Tibial nerve (tissue), 4 donors: Measurements from ENCODE around the gene SNRNP200. TPM values are rescaled to one million over a fixed set of nuclear protein-coding genes. Genes with fewer than 3 reads are reported as not detected.

Experiments
- DNase-seq, 2 donors: peaks; one replicate each; pipeline ENCODE4 v3.0.0-alpha.2; 2019; ENCODE audit warnings: low spot score in 2 of 2
- H3K27ac ChIP-seq, 4 donors: fragments of 200-600 bp; sonication (generic) in 3 of 4; one replicate each; pipeline ENCODE4 v1.5.1; 2017 to 2019; ENCODE audit warnings: mild to moderate bottlenecking in 1 of 4
- H3K27me3 ChIP-seq, 2 donors: fragments of 200-600 bp; sonication (generic) in 1 of 2; one replicate each; pipeline versions ENCODE4 v1.5.1 to v1.6.0; 2017 to 2019
- H3K36me3 ChIP-seq, 3 donors: fragments of 200-600 bp; sonication (generic); one replicate each; pipeline ENCODE4 v1.5.1; 2018 to 2019
- H3K4me1 ChIP-seq, 4 donors: fragments of 200-600 bp; sonication (generic) in 3 of 4; one replicate each; pipeline ENCODE4 v1.5.1; 2017 to 2019
- H3K4me3 ChIP-seq, 4 donors: fragments of 200-600 bp; sonication (generic) in 3 of 4; one replicate each; pipeline ENCODE4 v1.5.1; 2017 to 2019; ENCODE audit warnings: mild to moderate bottlenecking in 1 of 4, moderate library complexity in 1 of 4
- H3K9me3 ChIP-seq, 4 donors: fragments of 200-600 bp; sonication (generic) in 3 of 4; one replicate each; pipeline ENCODE4 v1.5.1; 2017 to 2019
- CTCF ChIP-seq, 5 experiments: fragments of 200-600 bp in 3 of 5; fragments of 450-650 bp in 2 of 5; sonication (generic) in 3 of 5; IDR thresholded peaks; one replicate each; pipeline ENCODE4 v1.5.1; 2016 to 2019; ENCODE audit warnings: antibody characterized with exemption in 5 of 5, mild to moderate bottlenecking in 3 of 5, moderate library complexity in 2 of 5
- EP300 ChIP-seq, 2 donors: sonication (generic); formaldehyde crosslinking; IDR thresholded peaks; one replicate each; pipeline ENCODE4 v1.6.1; 2017; ENCODE audit warnings: antibody characterized with exemption in 2 of 2, mild to moderate bottlenecking in 1 of 2
- POLR2A ChIP-seq, 2 donors: fragments of 450-650 bp; IDR thresholded peaks; one replicate each; pipeline ENCODE4 v1.6.1; 2017; ENCODE audit warnings: antibody characterized with exemption in 2 of 2, mild to moderate bottlenecking in 2 of 2, moderate library complexity in 2 of 2
- WGBS, 2 donors: methylation state at CpG; one replicate each; pipeline ENCODE4 v1.1.5; 2018; 5-methylcytosine and 5-hydroxymethylcytosine counted together
- total RNA-seq, 4 donors: library from RNA; depleted of rRNA; stranded (reverse); fragments of >200 nt; gene quantifications; one replicate each; pipeline ENCODE4 v1.1.0, GENCODE V29; 2016

Gene SNRNP200
- total RNA-seq, 4 donors from 2014 or later: 79.4 to 106 (median 90.1) TPM

- peaks cover 0 to 14% (median 0%) of the 10 kb centered on the region in 3 donors for H3K36me3 ChIP-seq
- no peaks in the 10 kb centered on the region for H3K9me3 ChIP-seq
- H3K4me3 ChIP-seq: peak overlapping the region; percentile 24 to 67 (median 65)
- DNase-seq: no peak
- peaks cover 0 to 54% (median 10%) of the 10 kb centered on the region in 4 donors for H3K4me1 ChIP-seq
- TF ChIP-seq POLR2A (IDR thresholded peaks at IDR 0.05): no peak
- TF ChIP-seq CTCF (IDR thresholded peaks at IDR 0.05): no peak
- TF ChIP-seq EP300 (IDR thresholded peaks at IDR 0.05): no peak
- H3K27me3 ChIP-seq: peaks cover 0 to 41% of the 10 kb centered on the region in 2 donors
- 22 to 42% methylated on average over 8 of the region's 8 CpGs for WGBS, 2 donors
- H3K27ac ChIP-seq: peak overlapping the region in 3 of 4 donors; percentile 67 to 83 (median 69)
Observed at GRCh38 chr2:96325884-96326255, 20.5 kb upstream of the SNRNP200 start.

DNA sequence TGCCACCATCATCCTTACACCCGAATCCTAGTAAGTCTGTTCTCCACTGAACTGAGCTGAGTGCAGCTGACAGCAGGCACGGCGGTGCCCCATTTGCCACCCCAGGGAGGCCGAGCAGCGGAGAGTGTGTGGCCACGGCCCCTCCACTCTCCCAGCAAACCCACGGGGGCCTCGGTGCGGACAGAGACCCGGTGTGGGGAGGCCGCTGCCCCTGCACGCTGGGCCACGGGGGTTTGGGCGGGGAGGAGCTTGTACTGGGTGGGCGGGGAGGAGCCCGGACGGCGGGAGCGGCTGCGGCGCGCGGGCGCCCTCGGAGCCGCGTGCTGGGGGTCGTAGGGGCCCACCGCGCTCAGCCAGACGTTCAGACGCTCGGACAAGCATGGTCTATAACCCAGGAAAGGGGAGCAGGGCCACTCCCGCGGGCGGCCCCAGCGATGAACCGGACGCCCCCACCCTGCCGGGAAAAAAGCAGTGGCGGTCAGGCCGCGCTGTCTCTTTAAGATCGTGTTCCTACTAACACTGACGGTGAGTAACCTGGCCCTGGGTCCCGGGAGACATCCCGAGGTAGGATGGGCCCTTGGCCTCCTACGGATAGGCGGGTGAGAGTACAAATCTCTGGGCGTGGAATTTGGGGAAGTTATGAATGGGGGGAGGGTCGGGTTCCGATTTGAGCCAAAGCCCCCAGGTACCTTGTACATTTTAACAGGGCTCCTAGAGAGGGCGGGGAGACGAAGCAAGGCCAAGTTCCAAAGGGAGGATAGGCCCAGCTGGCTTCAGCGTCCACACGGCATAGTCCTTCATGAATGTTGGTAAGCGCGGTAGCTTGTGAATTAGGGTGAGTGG lies 19.9 kb upstream of the SNRNP200 start, which contains the start of gene ITPRIPL1:
Gene ITPRIPL1, plus strand, starts transcription at position 277 of the 843 bp plus-strand sequence. Its CDS starts 523 bp downstream, at position 800.
- no peak for TF ChIP-seq CTCF (IDR thresholded peaks at IDR 0.05)
- no peak for TF ChIP-seq EP300 (IDR thresholded peaks at IDR 0.05)
- no peak for TF ChIP-seq POLR2A (IDR thresholded peaks at IDR 0.05)
- no peak for DNase-seq
- H3K9me3 ChIP-seq: no peaks in the 10 kb centered on the region
- peak within 1 kb of the TSS in 3 of 4 donors; percentile 67 to 83 (median 69) for H3K27ac ChIP-seq
- H3K4me3 ChIP-seq: peak within 1 kb of the TSS; percentile 24 to 67 (median 65)
- peaks cover 0 to 47% of the 10 kb centered on the region in 2 donors for H3K27me3 ChIP-seq
- peaks cover 0 to 54% (median 11%) of the 10 kb centered on the region in 4 donors for H3K4me1 ChIP-seq
- H3K36me3 ChIP-seq: peaks cover 0 to 14% (median 0%) of the 10 kb centered on the region in 3 donors
- 3 to 4% methylated on average over 29 to 36 of the region's 58 CpGs for WGBS, 2 donors

- DNase-seq: no peak
- WGBS, 2 donors: 26% methylated on average over 6 of the region's 6 CpGs
- Histone ChIP-seq H3K4me3 (peak overlapping the region; percentile 24 to 67 (median 65)), H3K27me3 (peaks cover 0 to 53% of the 10 kb centered on the region in 2 donors), H3K4me1 (peaks cover 0 to 52% (median 11%) of the 10 kb centered on the region in 4 donors), H3K36me3 (peaks cover 0 to 14% (median 0%) of the 10 kb centered on the region in 3 donors), H3K9me3 (no peaks in the 10 kb centered on the region), H3K27ac (peak overlapping the region in 3 of 4 donors; percentile 67 to 83 (median 69))
- TF ChIP-seq CTCF (IDR thresholded peaks at IDR 0.05) (no peak), EP300 (IDR thresholded peaks at IDR 0.05) (no peak), POLR2A (IDR thresholded peaks at IDR 0.05) (no peak)
Observed at GRCh38 chr2:96324721-96325040, 19.3 kb upstream of the SNRNP200 start.

DNA sequence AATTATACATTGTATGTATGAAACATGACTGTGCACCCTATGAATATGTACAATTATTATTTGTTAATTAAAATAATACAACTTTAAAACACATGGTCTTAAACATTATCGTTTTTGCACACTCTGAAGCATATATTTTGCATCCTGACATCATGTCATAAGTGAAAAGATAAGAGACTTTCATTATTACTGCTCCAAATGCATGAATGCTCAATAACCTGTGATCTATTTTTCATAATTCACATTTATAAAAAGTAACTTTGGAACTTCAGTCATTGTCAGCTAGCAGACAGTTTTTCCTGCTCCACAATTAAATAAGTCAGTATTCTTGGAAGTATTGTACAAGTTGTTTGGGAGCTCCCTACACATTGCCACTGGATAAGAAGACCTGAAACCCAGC lies 18.5 kb upstream of the SNRNP200 start:
- no peak overlapping the region for H3K27ac ChIP-seq
- H3K4me1 ChIP-seq: peaks cover 0 to 53% (median 11%) of the 10 kb centered on the region in 4 donors
- WGBS, 2 donors: 85 to 95% methylated on average over 1 of the region's 1 CpG
- H3K36me3 ChIP-seq: peaks cover 0 to 14% (median 0%) of the 10 kb centered on the region in 3 donors
- no peaks in the 10 kb centered on the region for H3K9me3 ChIP-seq
- H3K27me3 ChIP-seq: peaks cover 0 to 59% of the 10 kb centered on the region in 2 donors
- no peak for DNase-seq
- no peak overlapping the region for H3K4me3 ChIP-seq
- TF ChIP-seq EP300 (IDR thresholded peaks at IDR 0.05): no peak
- TF ChIP-seq POLR2A (IDR thresholded peaks at IDR 0.05): no peak
- no peak for TF ChIP-seq CTCF (IDR thresholded peaks at IDR 0.05)
